NCI-H187 (cell line): ENCODE data around the gene KRT4.

Experiments used
- DNase-seq, 2 experiments: peaks; one replicate each; lab custom pipeline; 2025; lab: John Stamatoyannopoulos, UW

KRT4 gene

GRCh38 chr12:52821826-52822660 is 8.1 kb upstream of the KRT4 start:
- no peak for DNase-seq

DNA sequence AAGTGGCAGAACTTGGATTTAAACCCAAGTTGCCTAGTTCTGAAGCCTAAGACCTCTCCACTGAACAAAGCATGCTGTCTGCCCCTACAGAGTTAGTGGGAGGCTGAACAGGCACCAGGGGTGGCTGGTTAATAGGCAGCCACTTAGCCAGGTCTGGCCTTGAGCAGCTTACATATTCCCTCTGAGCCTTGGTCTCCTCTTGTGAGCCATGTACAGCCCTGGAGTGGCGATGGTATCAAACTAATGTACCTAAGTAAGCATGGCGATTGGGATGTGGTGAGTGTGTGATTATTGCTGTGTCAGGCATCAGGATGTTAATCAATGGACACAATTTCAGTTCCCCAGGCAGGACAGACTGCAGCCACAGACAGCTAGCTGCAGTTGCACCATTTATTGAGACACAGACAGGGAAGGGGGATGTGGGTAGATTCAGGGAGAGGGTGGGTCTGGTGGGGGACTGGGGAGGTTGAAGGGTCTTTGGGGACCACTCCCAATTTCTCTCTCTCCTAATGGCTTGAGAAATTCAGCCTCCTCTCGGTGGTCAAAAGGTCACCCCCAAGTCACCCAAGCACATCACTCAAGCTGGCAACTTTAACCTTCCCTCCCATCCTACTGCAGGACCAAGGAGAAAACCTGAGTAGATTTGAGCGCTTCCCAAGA is 7.3 kb upstream of the KRT4 start:
- no peak for DNase-seq

DNA sequence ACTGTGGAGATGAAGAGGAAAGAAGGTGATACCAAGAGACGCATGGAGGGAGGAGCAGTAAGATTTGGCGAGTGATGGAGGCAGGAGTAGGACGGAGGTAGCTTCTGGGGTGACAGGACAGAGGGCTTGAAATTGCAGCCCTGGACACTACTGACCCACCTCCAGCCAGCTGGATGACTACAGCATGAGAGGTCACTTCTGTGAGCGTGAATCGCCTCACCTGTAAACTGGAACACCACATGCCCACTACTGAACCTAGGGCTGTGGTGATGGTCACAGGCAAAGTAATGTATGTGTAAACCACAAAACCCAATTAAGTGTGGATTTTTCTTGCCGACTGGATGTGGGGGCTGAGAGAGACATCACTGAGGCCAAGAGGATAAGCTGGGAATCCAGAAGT is 6.6 kb upstream of the KRT4 start:
- no peak for DNase-seq

- no peak for DNase-seq
Observed at GRCh38 chr12:52819731-52820510, 6.0 kb upstream of the KRT4 start.

GRCh38 chr12:52818887-52819420 is 5.0 kb upstream of the KRT4 start:
- DNase-seq = no peak

- no peak for DNase-seq
Observed at GRCh38 chr12:52818388-52818787, 4.5 kb upstream of the KRT4 start.

- DNase-seq = no peak
Observed at GRCh38 chr12:52817699-52818238, 3.9 kb upstream of the KRT4 start.

GRCh38 chr12:52817003-52817698 is 3.2 kb upstream of the KRT4 start:
- DNase-seq = no peak

DNA sequence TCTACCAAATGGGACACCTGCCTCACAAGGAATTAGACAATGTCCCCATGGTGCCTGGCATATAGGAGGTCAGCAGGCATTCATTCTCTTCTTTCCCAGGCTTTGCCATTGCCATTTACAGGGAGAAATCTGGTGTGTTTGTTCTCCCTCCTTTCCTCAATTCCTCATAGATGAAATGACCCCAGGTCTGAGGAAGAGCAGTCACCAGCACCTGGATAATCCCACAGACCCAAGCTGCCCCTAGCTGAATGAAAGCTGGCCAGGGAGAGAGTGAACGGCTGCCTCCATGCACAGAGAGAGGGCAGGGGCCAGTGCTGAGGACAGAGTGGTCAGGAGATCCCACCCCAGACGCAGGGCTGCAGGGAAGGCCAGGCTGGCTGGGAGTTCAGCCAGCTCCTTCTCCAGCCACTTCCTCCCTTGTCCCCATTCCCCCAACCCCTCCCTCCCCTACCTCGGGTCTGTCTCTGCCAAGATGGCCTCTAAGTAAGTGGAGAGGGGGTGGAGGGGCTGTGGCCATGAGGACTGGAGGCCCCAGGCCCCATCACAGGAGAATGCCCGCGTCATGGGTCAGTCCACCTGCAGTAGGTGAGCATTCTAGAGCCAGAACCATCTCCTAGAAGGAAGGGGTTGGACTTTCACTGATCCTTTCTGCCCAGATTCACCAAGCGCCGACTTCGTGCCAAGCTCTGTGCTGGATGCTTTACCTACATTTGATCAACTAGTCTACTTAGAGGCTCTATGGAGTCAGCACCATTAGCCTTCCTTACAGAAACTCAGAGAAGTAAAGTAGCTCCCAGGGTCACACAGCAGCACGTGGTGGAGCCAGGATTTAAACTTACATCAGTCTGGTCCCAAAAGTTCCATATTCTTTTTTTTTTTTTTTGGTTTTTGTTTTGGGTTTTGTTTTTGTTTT is 2.0 kb upstream of the KRT4 start:
- DNase-seq = no peak

DNA sequence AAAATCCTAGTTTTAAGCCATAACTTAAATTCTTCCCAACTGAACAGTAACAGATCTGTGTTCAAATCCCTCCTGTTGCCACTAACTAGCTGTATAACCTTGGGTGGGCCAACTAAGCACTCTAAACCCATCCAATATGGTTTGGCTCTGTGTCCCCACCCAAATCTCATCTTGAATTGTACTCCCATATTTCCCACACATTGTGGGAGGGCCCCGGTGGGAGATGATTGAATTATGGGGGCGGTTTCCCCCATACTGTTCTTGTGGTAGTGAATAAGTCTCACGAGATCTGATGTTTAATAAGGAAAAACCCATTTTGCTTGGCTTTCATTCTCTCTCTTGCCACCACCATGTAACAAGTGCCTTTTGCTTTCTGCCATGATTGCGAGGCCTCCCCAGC is 1.2 kb upstream of the KRT4 start:
- DNase-seq = no peak

DNA sequence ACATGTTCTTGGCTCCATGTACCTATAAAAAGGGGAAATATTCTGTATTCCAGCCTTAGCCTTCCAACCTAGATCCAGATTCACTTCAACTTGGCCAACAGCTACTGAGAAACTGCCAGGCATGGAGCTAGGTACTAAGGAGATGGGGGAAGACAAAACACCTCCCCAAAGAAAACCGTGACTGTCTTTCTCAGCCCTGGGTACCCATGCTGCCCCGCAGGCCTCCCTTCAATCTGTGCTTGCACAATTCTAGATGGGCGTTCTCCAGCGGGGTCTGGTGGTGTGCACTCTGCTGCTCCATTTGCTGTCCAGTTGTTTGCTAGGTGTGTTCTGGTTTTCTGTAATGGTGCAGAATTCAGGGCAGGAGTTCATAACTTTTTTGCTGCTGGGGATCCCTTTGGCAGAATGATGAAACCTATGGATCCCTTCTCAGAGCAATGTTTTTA is 817 bp upstream of the KRT4 start:
- DNase-seq = no peak

- no peak for DNase-seq
Observed at GRCh38 chr12:52813203-52813819, 605 bp downstream of the KRT4 start.

GRCh38 chr12:52812749-52813148 is 1.2 kb downstream of the KRT4 start:
- DNase-seq = no peak

GRCh38 chr12:52812073-52812400 is 1.9 kb downstream of the KRT4 start:
- no peak for DNase-seq

GRCh38 chr12:52811191-52812072 is 2.5 kb downstream of the KRT4 start:
- DNase-seq = no peak

GRCh38 chr12:52810554-52810953 is 3.4 kb downstream of the KRT4 start:
- DNase-seq = no peak

GRCh38 chr12:52809166-52809565 is 4.8 kb downstream of the KRT4 start:
- no peak for DNase-seq

DNA sequence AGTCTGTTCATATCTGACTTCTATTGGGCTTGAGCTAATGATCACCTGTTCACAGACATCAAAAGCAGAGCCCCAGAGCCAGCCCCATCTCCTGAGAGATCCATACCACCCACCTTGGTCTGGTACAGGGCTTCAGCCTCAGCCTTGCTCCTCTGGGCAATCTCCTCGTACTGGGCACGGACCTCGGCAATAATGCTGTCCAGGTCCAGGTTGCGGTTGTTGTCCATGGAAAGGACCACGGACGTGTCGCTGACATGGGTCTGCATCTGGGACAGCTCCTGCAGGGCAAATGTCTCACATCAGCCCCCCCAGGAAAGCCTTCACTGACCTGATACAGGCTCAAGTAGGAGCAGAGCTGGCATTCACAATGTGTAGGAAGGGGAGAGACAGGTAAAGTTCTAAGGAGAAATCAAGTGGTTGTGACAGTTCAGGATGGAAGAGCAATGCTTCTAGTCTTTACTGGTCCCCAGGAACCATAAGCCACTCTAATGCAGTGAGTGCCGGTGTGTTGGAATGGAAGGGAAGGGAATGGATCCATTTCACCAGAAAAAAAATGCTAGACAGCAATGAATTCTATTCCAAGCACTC is 5.2 kb downstream of the KRT4 start:
- no peak for DNase-seq
